Head of caudate nucleus (tissue), 42 donors: Measurements from ENCODE around the gene CRACDL.

ENCODE experiments used
- DNase-seq, 42 donors: peaks; one replicate each; pipeline versions ENCODE4 v3.0.0 to v3.0.0-alpha.2; 2020 to 2021; ENCODE audit warnings: mixed read lengths in 7 of 42
- intact Hi-C: fragments of 100-400 bp; cut with DNase I; formaldehyde crosslinking; loops from one replicate; pipeline ENCODE4 v1.15.0; 2022

The CRACDL gene

GRCh38 chr2:98935777-98936352 lies at the start of gene CRACDL:
CRACDL (minus strand) TSS chr2:98936225; CDS start chr2:98846800, 89,425 bp downstream.
- intact Hi-C loops: no loop called here
- DNase-seq: peak in 9 of 42 donors; percentile 27 to 68 (median 55)

- intact Hi-C loops: no loop called here
- no peak for DNase-seq
These were observed 39.6 kb upstream of the CRACDL start for GRCh38 chr2:98975611-98976010.

GRCh38 chr2:98972582-98973167 lies 36.6 kb upstream of the CRACDL start:
- DNase-seq: no peak
- intact Hi-C loops: no loop called here

- no peak for DNase-seq
- intact Hi-C loops: no loop called here
These were observed 23.9 kb upstream of the CRACDL start for GRCh38 chr2:98959810-98960507.

GRCh38 chr2:98952966-98953365 lies 16.9 kb upstream of the CRACDL start:
- intact Hi-C loops: no loop called here
- DNase-seq: no peak

GRCh38 chr2:98948956-98949739 lies 13.1 kb upstream of the CRACDL start:
- no peak for DNase-seq

GRCh38 chr2:98947554-98947953 lies 11.5 kb upstream of the CRACDL start:
- peak in 1 of 42 donors; percentile 6 for DNase-seq
- intact Hi-C loops: no loop called here

More at GRCh38 chr2:98948956-98949739, 13.1 kb upstream of the CRACDL start:
- intact Hi-C loops: no loop called here

GRCh38 chr2:98946855-98947254 lies 10.8 kb upstream of the CRACDL start:
- intact Hi-C loops: no loop called here
- DNase-seq: peak in 39 of 42 donors; percentile 41 to 93 (median 71)

GRCh38 chr2:98944775-98945174 lies 8.8 kb upstream of the CRACDL start:
- intact Hi-C loops: no loop called here
- no peak for DNase-seq

GRCh38 chr2:98940102-98940501 lies 4.1 kb upstream of the CRACDL start:
- intact Hi-C loops: no loop called here
- DNase-seq: no peak

- intact Hi-C loops: no loop called here
- no peak for DNase-seq
These were observed 1.9 kb upstream of the CRACDL start for GRCh38 chr2:98937906-98938305.

- peak in 6 of 42 donors; percentile 53 to 68 (median 60) for DNase-seq
- intact Hi-C loops: no loop called here
These were observed 627 bp upstream of the CRACDL start for GRCh38 chr2:98936353-98937351.

- intact Hi-C loops: no loop called here
- DNase-seq: peak in 6 of 42 donors; percentile 46 to 65 (median 54)
These were observed 784 bp downstream of the CRACDL start for GRCh38 chr2:98935111-98935770.

- DNase-seq: peak in 4 of 42 donors; percentile 19 to 41 (median 28)
- intact Hi-C loops: no loop called here
These were observed 3.2 kb downstream of the CRACDL start for GRCh38 chr2:98932778-98933343.

- peak in 2 of 42 donors; percentile 3 to 25 for DNase-seq
These were observed 3.9 kb downstream of the CRACDL start for GRCh38 chr2:98932164-98932563.

GRCh38 chr2:98931596-98931995 lies 4.4 kb downstream of the CRACDL start:
- peak in 3 of 42 donors; percentile 16 to 50 (median 27) for DNase-seq
- intact Hi-C loops: no loop called here

More at GRCh38 chr2:98932164-98932563, 3.9 kb downstream of the CRACDL start:
- intact Hi-C loops: no loop called here

- peak in 3 of 42 donors; percentile 14 to 21 (median 16) for DNase-seq
- intact Hi-C loops: no loop called here
These were observed 6.1 kb downstream of the CRACDL start for GRCh38 chr2:98929920-98930319.
